ENCODE results near the gene CEP128. TPM values are rescaled to one million over a fixed set of nuclear protein-coding genes. Genes with fewer than 3 reads are reported as not detected.

Gene CEP128
- total RNA-seq (ENCODE audit: low replicate concordance), result 1.6 and 2.2 TPM in 2 replicates

DNA sequence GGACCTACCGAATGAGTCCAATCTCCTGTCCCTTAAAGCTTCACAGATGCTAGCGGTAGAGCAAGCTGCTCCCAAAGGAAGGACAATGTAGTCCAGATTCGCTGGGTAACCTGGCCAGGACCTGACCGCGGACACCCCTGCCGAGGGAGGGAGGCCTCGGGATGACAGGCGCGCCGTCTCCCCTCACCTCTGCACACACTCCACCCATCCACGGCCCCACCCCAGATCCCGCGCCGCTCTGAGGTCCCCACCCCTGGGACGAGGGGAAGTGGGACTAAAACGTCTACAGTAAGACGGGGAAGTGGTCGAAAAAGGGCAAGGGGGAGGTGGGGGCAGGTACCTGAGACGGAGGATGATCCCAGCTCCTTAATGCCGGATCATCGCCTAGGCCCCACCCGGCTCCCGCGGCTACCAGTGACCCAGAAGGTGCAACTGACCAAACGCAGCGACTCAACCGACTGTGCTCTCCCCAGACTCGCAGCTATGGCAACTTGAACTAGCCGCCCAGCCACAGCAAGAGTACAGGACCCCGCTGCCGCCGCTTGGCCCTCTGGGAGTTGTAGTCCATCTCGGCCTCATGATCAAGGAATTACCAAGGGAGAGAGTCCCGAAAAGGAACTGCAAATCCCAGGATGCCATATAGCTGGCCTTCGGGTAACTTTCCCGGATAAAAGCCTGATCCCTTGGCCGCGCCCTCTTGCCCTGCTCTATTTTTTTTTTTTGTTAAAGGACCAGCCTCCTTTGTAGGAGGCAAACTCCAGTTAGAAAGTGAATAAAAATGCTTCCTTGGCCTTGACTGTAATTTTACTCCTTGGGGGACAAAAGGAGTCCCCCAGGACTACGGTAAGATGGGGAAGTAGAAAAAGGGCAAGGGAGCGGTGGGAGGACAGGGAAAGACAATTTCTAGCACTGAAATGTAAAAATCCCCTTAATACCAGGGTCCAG, at the start of gene CEP128:
TSS of gene CEP128 (minus strand) at position 498 of the 945 bp plus-strand sequence.

GRCh38 chr14:80955416-80955941, 13.9 kb upstream of the CEP128 start, which contains the start of gene TSHR:
Gene TSHR, plus strand, starts transcription at chr14:80955621. Its CDS starts 60 bp downstream, at chr14:80955681.

Other genes starting within 250 kb of the CEP128 start
- not detected in 2 replicates for gene TSHR, start 13.9 kb upstream of the CEP128 start, total RNA-seq (ENCODE audit: low replicate concordance)